NCI-H510A treated with DMSO at 0.1 percent for 48 hours (cell line): ENCODE measurements around the gene RPGRIP1L.
A peak's percentile ranks its signal among the peaks of the same experiment; 100 is the strongest.

Experiments used
- DNase-seq: peaks from one replicate; lab custom pipeline; 2025; lab: John Stamatoyannopoulos, UW

Gene RPGRIP1L

GRCh38 chr16:53600616-53601015 lies 103.0 kb downstream of the RPGRIP1L start:
- DNase-seq = no peak

GRCh38 chr16:53600126-53600525 lies 103.5 kb downstream of the RPGRIP1L start:
- DNase-seq = no peak

GRCh38 chr16:53599548-53599947 lies 104.1 kb downstream of the RPGRIP1L start:
- DNase-seq = no peak

- no peak for DNase-seq
These were observed 105.0 kb downstream of the RPGRIP1L start for GRCh38 chr16:53598511-53599275.

GRCh38 chr16:53597776-53598175 lies 105.9 kb downstream of the RPGRIP1L start:
- DNase-seq = no peak

GRCh38 chr16:53588081-53588648 lies 115.5 kb downstream of the RPGRIP1L start:
- DNase-seq = no peak

- no peak for DNase-seq
These were observed 120.3 kb downstream of the RPGRIP1L start for GRCh38 chr16:53583401-53583800.

GRCh38 chr16:53581784-53582183 lies 121.9 kb downstream of the RPGRIP1L start:
- DNase-seq = no peak

- no peak for DNase-seq
These were observed 123.4 kb downstream of the RPGRIP1L start for GRCh38 chr16:53580038-53580802.

GRCh38 chr16:53576904-53577303 lies 126.8 kb downstream of the RPGRIP1L start:
- DNase-seq = no peak

GRCh38 chr16:53576210-53576609 lies 127.4 kb downstream of the RPGRIP1L start:
- no peak for DNase-seq

- no peak for DNase-seq
These were observed 131.9 kb downstream of the RPGRIP1L start for GRCh38 chr16:53571763-53572162.

GRCh38 chr16:53566552-53567245 lies 137.0 kb downstream of the RPGRIP1L start:
- no peak for DNase-seq

GRCh38 chr16:53565296-53565863 lies 138.3 kb downstream of the RPGRIP1L start:
- no peak for DNase-seq

GRCh38 chr16:53563426-53563825 lies 140.2 kb downstream of the RPGRIP1L start:
- no peak for DNase-seq

- no peak for DNase-seq
These were observed 142.4 kb downstream of the RPGRIP1L start for GRCh38 chr16:53561101-53561888.

GRCh38 chr16:53559270-53559951 lies 144.2 kb downstream of the RPGRIP1L start:
- DNase-seq = no peak

GRCh38 chr16:53558710-53559109 lies 144.9 kb downstream of the RPGRIP1L start:
- no peak for DNase-seq

GRCh38 chr16:53556521-53556920 lies 147.1 kb downstream of the RPGRIP1L start:
- no peak for DNase-seq

- DNase-seq = peak; percentile 89
These were observed 153.5 kb downstream of the RPGRIP1L start for GRCh38 chr16:53549970-53550690.
